ENCODE measurements around the gene MARCO.

The MARCO gene
- total RNA-seq: 0 reads per million in 2 donors

DNA sequence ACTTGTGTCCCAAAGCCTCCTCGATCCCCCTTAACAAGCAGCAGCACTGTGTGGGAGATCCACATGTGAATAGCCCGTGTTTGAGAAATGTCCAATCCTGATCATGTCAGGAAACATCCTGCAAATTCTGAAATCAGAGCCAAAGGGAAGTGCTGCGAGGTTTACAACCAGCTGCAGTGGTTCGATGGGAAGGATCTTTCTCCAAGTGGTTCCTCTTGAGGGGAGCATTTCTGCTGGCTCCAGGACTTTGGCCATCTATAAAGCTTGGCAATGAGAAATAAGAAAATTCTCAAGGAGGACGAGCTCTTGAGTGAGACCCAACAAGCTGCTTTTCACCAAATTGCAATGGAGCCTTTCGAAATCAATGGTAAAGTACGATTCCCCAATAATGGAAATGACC, at the start of gene MARCO:
TSS of gene MARCO (plus strand) at position 164 of the 400 bp plus-strand sequence. CDS start at position 271, 107 bp downstream.
- no peak for DNase-seq

DNA sequence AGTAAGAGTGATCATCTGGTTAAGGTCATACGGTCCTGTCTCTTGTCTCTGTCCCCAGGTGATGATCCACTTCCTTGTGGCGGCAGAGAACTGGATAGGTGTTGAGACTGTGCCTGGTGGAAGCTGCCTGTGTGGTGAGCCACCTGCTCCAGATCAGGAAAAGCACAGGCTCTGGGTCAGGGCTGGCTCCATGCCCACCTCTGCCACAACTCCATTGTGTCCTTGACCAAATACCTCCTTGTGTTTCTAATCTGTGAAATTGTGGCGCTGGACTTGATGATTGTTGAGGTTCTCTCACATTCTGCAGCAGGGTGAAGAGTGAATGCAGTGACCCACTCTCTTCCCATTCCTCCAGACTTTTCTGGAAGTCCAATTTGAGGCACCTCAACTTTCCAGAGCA, 48.9 kb upstream of the MARCO start:
- DNase-seq: no peak

DNA sequence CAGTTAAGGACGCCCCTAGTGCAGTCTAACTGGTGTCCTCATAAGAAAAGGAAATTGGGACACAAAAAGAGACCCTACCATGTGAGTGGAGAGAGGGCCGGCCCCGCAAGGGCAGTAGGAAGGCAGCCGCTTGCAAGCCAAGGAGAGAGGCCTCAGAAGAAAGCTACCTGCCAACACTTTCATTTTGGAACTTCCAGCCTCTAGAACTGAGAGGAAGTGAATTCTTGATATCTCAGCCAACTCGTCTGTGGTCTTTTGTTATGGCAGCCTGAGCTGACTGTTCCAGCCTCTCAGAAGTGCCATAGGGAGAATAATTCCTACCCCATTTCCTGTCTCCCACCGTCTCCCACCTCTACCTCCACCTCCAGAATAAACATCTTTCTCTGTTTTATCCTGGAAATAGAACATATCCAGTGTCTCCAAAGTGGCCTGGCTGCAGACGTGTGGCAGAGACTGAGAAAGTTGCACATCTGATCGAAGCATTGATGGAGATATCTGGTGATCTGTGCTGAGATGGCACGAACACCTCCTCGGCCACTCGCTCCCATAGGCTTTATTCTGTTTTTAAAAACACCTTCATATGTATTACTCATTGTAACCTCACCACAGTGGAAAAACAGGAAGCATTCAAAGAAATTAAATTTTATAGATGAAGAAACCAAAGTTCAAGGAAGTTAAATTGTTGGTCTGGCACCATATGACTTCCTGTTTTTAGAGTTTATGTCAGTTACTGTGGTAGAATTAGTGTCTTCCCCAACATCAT, 39.5 kb upstream of the MARCO start:
- DNase-seq: no peak

- no peak for DNase-seq
These were observed 39.0 kb upstream of the MARCO start for GRCh38 chr2:118903029-118903351.

DNA sequence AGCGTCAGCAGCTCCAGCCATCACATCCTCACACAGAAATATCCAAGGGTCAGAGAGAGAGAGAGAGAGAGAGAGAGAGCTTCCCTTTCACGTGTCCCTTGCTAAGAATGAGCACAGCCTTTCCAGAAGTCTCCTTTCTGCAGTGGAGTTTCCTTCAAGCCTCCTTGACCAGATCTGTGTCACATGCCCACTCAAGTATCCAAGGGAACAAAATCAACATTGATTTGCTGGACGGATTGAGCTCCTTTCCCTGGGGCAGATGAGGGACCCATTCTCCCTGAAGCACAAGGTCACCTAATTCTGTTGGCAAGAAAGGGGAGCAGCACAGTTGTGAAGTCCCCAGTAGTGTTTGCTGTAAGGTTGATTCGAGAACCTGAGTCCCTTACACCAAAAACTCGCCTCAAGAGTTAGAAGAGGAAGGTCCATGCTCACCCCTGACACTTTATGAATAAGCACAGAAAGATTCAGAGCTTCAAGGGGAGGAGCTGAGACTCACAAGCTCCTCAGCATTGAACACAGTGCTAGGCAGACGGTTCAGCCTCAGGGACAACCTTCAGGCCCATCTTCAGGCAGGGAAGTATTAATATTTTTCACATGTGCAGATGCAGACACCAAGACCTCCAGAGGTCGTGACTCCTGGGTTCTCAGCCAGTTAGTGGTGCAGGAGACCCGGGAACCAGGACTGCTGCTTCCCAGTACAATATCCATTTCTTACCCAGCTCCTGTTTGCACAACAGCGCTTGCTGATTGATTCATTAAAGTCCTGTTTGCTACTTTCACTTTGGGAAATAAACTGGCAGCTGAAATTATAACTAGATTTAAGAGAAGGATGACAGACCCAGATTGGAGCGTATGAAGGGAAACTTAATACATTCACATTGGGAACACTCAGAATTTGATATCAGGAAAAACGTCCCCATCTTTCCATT, 38.2 kb upstream of the MARCO start:
- no peak for DNase-seq

DNA sequence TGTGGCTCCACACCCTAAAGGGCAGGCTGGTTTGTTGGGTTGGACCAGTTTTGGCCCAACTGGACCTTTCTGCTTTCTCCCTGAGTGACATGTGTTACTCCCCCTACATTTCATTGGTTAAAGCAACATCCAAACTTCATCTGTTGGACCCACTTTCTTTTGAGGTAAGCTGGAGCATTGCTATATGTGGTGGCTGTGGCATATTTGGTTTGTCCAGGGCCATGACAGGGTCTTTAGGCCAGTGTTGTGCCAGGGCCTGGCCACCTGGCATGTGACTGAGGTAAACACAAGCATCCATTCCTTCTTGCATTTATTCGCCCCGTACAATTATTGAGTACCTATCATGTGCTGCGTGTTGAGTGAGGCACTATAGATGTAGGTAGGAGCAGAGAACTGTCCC, 36.8 kb upstream of the MARCO start:
- DNase-seq: no peak

GRCh38 chr2:118906186-118906585, 35.8 kb upstream of the MARCO start:
- no peak for DNase-seq

- DNase-seq: no peak
These were observed 34.2 kb upstream of the MARCO start for GRCh38 chr2:118907759-118908158.

DNA sequence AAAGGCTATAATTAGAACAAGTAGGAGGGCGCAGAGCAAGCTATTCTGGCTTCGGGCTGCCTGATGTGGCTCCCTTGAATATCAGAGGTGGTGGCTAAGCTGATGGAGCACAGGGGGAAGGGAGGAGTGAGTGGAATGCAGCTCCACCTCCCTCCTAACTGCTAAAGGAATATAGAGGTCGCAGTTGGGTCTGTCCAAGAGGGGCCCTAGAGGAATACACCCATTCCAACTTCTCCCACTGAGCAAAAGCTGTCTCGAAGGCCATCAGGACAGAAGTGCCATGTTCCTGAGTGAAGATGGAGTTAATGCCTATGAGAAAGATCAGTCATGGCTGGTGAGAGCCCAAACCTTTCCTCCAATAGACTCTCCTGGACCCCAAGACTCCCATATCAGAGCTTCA, 32.8 kb upstream of the MARCO start:
- DNase-seq: no peak

GRCh38 chr2:118911166-118911856, 30.7 kb upstream of the MARCO start:
- DNase-seq: no peak

- no peak for DNase-seq
These were observed 30.1 kb upstream of the MARCO start for GRCh38 chr2:118911936-118912335.

DNA sequence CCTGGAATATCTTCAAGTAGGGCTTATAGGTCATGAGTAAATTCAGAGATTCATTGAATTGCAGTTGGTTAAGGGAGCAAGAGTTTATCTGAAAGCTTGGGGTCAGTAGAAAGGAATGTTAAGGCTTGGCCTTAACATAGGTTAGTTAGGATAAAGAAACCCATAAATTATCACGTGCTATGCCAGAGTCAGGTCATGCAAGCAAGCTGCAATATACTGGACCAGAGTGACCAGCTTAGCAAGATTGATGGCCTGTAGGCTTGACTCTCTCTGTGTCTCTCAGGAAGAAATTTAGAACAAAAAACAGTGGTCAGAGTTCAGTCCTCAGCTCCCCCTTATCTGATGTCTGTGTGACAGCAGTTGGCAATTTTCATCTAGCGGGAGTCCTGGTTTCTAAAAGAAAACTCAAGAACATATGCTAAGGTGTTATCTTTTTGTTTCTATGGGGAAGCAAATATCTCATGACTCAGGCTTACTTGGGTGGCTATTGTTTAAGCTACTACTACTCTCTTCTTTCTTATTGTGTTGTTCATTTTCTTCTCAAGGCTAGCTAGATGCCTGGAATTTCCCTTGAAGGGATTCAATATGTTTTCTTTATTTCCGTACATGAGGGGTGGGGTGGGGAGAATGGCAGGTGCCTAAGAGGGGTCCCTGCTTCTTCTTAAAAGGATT, 28.7 kb upstream of the MARCO start:
- DNase-seq: no peak

- no peak for DNase-seq
These were observed 28.0 kb upstream of the MARCO start for GRCh38 chr2:118913803-118914645.

- no peak for DNase-seq
These were observed 27.1 kb upstream of the MARCO start for GRCh38 chr2:118914721-118915453.

DNA sequence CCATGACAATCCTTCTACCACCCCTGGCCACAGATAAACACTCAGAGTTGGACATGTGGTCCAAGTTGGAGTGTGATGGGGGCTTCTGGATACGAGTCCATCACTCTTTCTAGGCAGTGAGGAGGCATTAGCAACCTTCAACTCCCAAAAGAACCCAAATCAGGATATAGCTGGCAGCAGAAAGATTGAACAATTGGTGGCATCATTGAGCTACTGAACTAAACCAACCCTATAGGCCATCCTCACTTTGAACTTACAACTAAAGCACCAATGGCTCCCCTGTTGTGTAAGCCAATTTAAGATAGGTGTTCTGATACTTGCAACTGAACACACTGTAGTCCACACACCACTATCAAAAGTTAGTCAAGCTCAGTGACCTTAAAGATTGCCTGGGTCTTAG, 24.0 kb upstream of the MARCO start:
- DNase-seq: no peak

- DNase-seq: no peak
These were observed 20.3 kb upstream of the MARCO start for GRCh38 chr2:118921646-118922045.

GRCh38 chr2:118922254-118922653, 19.7 kb upstream of the MARCO start:
- DNase-seq: no peak

DNA sequence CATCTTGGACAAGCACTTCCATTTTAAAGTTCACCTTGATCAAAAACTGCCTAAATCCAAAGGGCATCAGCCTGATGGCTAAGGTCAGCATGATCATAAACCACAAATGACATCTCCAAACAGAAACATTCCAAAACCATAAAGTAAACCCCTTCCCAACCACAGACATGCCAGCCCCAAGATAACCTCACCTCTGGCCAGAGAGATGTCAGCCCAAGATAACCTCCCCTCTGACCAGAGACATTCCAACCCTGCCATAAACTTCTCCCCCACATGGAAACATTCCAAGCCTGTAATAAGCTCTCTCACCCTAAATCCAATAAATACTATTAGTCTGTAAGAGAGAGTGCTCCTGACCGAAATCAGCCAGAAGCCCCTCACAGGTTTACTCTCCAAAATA, 18.6 kb upstream of the MARCO start:
- DNase-seq: no peak

GRCh38 chr2:118925476-118925875, 16.5 kb upstream of the MARCO start:
- no peak for DNase-seq

DNA sequence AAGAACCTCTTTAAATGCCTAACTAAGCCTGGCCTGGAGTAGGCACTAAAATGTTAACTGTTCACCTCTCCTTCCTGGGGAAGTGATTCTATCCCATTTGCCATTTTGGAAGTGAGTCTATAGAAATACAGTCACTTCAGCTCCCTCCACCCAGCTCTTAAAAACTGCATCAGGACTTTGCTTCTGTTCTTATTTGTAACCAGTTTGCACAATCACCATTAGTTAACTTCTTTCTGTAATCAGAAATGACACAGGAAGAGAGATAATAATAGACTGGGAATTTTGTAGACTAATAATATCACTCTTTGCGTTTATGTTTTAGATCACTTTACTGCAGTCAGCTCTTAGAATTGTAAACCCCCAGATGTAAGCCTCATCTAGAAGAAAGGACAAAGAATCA, 16.0 kb upstream of the MARCO start:
- DNase-seq: no peak

- DNase-seq: no peak
These were observed 12.9 kb upstream of the MARCO start for GRCh38 chr2:118929059-118929458.

Measured in T-helper 9 cell (primary cell).